Hepatocyte (in vitro differentiated cells): ENCODE measurements around the gene SH3BP2.

Experiments
- EZH2 ChIP-seq: fragments of 200-600 bp; sonication (generic); IDR thresholded peaks from 2 replicates; pipeline ENCODE4 v1.6.1; 2016; ENCODE audit warnings: antibody characterized with exemption, mild to moderate bottlenecking, borderline replicate concordance
- EZH2phosphoT487 ChIP-seq: fragments of 200-600 bp; sonication (generic); IDR thresholded peaks from one replicate; pipeline ENCODE4 v1.6.1; 2018; ENCODE audit warnings: antibody characterized with exemption, mild to moderate bottlenecking, low read depth, moderate library complexity; ENCODE audit not compliant: unreplicated experiment, severe bottlenecking
- TF ChIP-seq, protein P1 (sequence below): fragments of 200-600 bp; sonication (generic); IDR thresholded peaks from 2 replicates; pipeline ENCODE4 v1.5.1; 2016; ENCODE audit warnings: antibody characterized with exemption, mild to moderate bottlenecking; ENCODE audit not compliant: poor library complexity

DNA sequence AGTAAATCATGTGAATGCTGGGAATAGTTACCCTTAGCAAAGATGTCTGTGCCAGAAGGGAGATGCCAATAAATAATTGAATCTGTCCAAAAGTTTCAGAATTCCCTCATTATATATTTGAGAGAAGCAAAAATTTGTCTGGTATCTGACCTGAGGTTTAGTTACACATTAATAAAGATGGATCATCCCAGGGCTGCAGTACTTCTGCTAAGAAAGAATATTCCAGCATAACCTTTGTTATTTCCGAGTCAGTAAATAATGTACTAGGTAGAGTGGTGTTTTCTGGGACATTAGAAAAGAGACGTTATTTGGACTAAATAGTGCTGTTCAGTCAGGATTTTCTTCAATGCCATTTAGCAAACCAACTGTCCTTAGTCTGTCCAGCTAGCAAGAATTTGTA, 77.2 kb downstream of the SH3BP2 start:
- TF ChIP-seq, protein P1, sequence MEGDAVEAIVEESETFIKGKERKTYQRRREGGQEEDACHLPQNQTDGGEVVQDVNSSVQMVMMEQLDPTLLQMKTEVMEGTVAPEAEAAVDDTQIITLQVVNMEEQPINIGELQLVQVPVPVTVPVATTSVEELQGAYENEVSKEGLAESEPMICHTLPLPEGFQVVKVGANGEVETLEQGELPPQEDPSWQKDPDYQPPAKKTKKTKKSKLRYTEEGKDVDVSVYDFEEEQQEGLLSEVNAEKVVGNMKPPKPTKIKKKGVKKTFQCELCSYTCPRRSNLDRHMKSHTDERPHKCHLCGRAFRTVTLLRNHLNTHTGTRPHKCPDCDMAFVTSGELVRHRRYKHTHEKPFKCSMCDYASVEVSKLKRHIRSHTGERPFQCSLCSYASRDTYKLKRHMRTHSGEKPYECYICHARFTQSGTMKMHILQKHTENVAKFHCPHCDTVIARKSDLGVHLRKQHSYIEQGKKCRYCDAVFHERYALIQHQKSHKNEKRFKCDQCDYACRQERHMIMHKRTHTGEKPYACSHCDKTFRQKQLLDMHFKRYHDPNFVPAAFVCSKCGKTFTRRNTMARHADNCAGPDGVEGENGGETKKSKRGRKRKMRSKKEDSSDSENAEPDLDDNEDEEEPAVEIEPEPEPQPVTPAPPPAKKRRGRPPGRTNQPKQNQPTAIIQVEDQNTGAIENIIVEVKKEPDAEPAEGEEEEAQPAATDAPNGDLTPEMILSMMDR, result no peak
- TF ChIP-seq EZH2phosphoT487 (no peak), EZH2 (no peak)
